ENCODE results near the gene WWOX. TPM values are rescaled to one million over a fixed set of nuclear protein-coding genes. Genes with fewer than 3 reads are reported as not detected.

The WWOX gene
- total RNA-seq, 6 experiments from 2014 or later = 0.46 to 3.4 (median 1.3) TPM

DNA sequence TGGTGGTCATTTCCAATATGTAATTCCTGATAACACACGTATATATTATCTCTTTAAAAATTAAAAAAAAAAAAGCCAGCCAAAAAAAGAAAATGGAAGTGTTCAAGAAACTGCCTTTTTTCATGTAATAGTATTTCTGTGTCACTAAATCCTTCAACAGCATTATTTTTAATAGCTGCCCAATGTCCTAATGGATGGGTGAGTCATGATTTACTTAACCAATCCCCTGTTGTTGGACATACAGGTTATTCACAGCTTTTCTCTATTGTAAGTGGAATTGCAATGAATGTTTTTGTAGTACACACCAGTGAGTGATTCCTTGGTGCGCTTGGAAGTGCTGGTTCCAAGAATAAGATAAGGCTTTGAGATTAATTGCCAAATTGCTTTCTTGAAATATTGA, 124.9 kb downstream of the WWOX start:
- H3K4me1 Mint-ChIP-seq (ENCODE audit: low read depth) = no peaks in the 10 kb centered on the region
- H3K9me3 Mint-ChIP-seq = peaks cover 25% of the 10 kb centered on the region
- H3K27ac Mint-ChIP-seq = no peak overlapping the region
- H3K36me3 Mint-ChIP-seq (ENCODE audit: low read depth) = no peaks in the 10 kb centered on the region; the same call in 1 of the 2 replicates
- no peak overlapping the region for H3K4me3 Mint-ChIP-seq
- no peak for DNase-seq
- H3K27me3 Mint-ChIP-seq (ENCODE audit: insufficient read depth) = no peaks in the 10 kb centered on the region; the same call in 1 of the 2 replicates
- TF ChIP-seq, protein P1, sequence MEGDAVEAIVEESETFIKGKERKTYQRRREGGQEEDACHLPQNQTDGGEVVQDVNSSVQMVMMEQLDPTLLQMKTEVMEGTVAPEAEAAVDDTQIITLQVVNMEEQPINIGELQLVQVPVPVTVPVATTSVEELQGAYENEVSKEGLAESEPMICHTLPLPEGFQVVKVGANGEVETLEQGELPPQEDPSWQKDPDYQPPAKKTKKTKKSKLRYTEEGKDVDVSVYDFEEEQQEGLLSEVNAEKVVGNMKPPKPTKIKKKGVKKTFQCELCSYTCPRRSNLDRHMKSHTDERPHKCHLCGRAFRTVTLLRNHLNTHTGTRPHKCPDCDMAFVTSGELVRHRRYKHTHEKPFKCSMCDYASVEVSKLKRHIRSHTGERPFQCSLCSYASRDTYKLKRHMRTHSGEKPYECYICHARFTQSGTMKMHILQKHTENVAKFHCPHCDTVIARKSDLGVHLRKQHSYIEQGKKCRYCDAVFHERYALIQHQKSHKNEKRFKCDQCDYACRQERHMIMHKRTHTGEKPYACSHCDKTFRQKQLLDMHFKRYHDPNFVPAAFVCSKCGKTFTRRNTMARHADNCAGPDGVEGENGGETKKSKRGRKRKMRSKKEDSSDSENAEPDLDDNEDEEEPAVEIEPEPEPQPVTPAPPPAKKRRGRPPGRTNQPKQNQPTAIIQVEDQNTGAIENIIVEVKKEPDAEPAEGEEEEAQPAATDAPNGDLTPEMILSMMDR (IDR thresholded peaks at IDR 0.05) = no peak

DNA sequence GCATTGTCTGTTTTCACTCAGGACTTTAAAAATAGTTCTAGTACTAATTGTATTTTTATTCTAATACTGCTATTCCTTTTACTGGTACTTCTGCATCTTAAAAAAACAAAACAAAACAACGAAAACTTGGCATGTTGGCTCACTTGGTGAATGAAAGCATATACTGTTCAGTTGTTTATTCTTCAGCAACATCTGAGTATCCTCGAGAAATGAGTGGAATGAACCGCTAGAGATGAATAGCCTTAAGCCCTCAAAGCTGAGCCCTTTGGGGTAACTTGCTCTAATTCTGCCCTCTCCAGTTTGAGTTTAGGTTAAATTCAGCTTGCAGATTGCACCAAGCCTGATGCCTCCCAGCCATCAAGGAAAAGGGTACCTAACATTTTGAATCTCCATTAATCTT, 126.5 kb downstream of the WWOX start:
- Mint-ChIP-seq H3K4me1 (ENCODE audit: low read depth) (no peaks in the 10 kb centered on the region), H3K9me3 (peaks cover 23% of the 10 kb centered on the region), H3K27ac (no peak overlapping the region), H3K4me3 (no peak overlapping the region), H3K36me3 (ENCODE audit: low read depth) (no peaks in the 10 kb centered on the region; the same call in 1 of the 2 replicates), H3K27me3 (ENCODE audit: insufficient read depth) (no peaks in the 10 kb centered on the region; the same call in 1 of the 2 replicates)
- DNase-seq = no peak
- TF ChIP-seq, protein P1 (IDR thresholded peaks at IDR 0.05) = no peak

DNA sequence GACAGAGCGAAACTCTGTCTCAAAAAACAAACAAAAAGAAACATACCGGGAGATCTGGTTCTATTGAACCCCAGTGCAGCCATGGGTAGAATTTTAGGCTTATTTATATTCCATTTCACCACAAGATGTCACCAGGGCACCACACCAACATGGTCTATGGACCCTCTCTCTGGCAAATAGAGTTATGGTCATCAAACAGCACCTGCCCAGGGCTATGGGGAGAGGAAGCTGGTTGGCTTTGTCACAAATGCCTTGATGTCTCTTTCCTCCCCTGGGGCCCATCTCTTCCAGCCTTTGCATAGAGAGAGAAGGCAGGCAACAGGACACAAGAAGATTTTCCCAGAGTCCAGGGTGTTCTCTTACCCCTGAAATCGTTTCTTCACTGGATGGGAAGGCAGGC, 128.4 kb downstream of the WWOX start:
- Mint-ChIP-seq H3K27me3 (ENCODE audit: insufficient read depth) (no peaks in the 10 kb centered on the region; the same call in 1 of the 2 replicates), H3K9me3 (peaks cover 23% of the 10 kb centered on the region), H3K27ac (no peak overlapping the region), H3K36me3 (ENCODE audit: low read depth) (no peaks in the 10 kb centered on the region; the same call in 1 of the 2 replicates), H3K4me1 (ENCODE audit: low read depth) (no peaks in the 10 kb centered on the region), H3K4me3 (no peak overlapping the region)
- TF ChIP-seq, protein P1 (IDR thresholded peaks at IDR 0.05) = no peak
- no peak for DNase-seq

DNA sequence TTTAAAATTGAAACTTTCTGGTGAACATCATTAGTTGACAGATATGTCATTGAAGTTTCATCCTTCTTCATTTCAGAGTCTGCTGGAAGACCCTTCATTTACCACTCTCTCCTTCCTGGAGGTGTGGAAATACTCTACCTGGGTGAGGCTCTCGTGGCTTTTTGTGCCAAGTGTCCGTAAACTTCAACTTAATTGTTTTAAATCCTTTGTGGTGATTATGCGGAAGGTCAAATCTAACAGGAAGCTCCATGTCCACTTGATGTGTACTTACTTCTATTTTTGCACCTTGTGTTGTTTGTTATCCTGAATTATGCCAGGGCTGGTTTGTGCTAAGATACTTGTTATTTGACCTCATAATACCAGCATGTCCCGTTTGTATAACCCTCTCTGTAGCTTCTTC, 129.2 kb downstream of the WWOX start:
- Mint-ChIP-seq H3K9me3 (peaks cover 26% of the 10 kb centered on the region), H3K4me3 (no peak overlapping the region), H3K27ac (no peak overlapping the region), H3K27me3 (ENCODE audit: insufficient read depth) (no peaks in the 10 kb centered on the region), H3K36me3 (ENCODE audit: low read depth) (no peaks in the 10 kb centered on the region; the same call in 1 of the 2 replicates), H3K4me1 (ENCODE audit: low read depth) (no peaks in the 10 kb centered on the region)
- TF ChIP-seq, protein P1 (IDR thresholded peaks at IDR 0.05) = no peak
- no peak for DNase-seq

DNA sequence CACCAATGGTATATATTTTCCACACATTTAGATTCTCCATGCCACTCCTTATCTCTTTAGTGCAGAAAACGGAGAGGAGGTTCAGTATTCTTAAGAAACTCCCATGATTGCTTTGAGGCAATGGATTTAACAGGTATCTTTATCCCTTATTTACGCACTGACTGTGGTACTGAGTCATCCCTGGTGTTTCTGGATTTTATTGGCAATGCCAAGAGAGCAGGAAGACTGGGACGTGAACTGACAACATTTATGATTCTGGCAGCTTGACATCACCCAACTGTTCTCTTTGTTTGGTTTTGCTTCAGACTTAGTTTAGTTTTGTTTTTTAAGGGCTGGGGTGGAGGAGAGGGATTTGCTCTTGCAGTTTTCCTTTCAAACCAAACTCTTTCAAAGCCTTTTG, 131.4 kb downstream of the WWOX start:
- TF ChIP-seq, protein P1 (IDR thresholded peaks at IDR 0.05) = no peak
- Mint-ChIP-seq H3K4me3 (no peak overlapping the region), H3K27ac (no peak overlapping the region), H3K4me1 (ENCODE audit: low read depth) (no peaks in the 10 kb centered on the region), H3K36me3 (ENCODE audit: low read depth) (no peaks in the 10 kb centered on the region; the same call in 1 of the 2 replicates), H3K27me3 (ENCODE audit: insufficient read depth) (no peaks in the 10 kb centered on the region; the same call in 1 of the 2 replicates), H3K9me3 (peaks cover 34% of the 10 kb centered on the region)
- DNase-seq = no peak
